ENCODE measurements around the gene TIAM2.

Gene TIAM2

DNA sequence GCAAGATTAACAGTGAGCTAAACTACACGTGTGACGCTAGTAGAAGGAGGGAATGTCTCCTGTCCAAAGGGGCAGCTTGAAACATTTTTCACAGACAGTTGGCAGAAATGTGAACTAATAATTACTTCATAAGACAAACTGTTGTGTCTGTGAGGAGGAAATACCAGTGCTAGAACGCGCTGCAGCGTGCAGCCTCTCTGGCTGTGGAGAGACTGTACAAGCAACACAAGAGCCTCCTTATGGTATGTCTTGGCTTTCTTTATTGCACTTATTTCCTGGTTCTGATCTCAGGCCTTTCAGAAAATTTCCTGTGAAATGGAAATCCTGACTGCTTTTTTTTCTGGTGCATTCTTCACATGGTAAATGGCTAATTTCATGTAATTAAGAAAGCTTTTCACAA is 25.3 kb upstream of the TIAM2 start:
- H3K27ac ChIP-seq (replicated peaks), result no peak overlapping the region
- TF ChIP-seq GABPA (IDR thresholded peaks at IDR 0.05; ENCODE audit: low read depth) (no peak), POLR2AphosphoS5 (IDR thresholded peaks at IDR 0.05; ENCODE audit: low read depth) (no peak), SPI1 (IDR thresholded peaks at IDR 0.05; ENCODE audit: borderline replicate concordance, low read depth) (no peak)
- TF ChIP-seq, protein P1, sequence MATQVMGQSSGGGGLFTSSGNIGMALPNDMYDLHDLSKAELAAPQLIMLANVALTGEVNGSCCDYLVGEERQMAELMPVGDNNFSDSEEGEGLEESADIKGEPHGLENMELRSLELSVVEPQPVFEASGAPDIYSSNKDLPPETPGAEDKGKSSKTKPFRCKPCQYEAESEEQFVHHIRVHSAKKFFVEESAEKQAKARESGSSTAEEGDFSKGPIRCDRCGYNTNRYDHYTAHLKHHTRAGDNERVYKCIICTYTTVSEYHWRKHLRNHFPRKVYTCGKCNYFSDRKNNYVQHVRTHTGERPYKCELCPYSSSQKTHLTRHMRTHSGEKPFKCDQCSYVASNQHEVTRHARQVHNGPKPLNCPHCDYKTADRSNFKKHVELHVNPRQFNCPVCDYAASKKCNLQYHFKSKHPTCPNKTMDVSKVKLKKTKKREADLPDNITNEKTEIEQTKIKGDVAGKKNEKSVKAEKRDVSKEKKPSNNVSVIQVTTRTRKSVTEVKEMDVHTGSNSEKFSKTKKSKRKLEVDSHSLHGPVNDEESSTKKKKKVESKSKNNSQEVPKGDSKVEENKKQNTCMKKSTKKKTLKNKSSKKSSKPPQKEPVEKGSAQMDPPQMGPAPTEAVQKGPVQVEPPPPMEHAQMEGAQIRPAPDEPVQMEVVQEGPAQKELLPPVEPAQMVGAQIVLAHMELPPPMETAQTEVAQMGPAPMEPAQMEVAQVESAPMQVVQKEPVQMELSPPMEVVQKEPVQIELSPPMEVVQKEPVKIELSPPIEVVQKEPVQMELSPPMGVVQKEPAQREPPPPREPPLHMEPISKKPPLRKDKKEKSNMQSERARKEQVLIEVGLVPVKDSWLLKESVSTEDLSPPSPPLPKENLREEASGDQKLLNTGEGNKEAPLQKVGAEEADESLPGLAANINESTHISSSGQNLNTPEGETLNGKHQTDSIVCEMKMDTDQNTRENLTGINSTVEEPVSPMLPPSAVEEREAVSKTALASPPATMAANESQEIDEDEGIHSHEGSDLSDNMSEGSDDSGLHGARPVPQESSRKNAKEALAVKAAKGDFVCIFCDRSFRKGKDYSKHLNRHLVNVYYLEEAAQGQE (IDR thresholded peaks at IDR 0.05; ENCODE audit: insufficient replicate concordance, low read depth), result no peak
- TF ChIP-seq, protein P2, sequence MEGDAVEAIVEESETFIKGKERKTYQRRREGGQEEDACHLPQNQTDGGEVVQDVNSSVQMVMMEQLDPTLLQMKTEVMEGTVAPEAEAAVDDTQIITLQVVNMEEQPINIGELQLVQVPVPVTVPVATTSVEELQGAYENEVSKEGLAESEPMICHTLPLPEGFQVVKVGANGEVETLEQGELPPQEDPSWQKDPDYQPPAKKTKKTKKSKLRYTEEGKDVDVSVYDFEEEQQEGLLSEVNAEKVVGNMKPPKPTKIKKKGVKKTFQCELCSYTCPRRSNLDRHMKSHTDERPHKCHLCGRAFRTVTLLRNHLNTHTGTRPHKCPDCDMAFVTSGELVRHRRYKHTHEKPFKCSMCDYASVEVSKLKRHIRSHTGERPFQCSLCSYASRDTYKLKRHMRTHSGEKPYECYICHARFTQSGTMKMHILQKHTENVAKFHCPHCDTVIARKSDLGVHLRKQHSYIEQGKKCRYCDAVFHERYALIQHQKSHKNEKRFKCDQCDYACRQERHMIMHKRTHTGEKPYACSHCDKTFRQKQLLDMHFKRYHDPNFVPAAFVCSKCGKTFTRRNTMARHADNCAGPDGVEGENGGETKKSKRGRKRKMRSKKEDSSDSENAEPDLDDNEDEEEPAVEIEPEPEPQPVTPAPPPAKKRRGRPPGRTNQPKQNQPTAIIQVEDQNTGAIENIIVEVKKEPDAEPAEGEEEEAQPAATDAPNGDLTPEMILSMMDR (IDR thresholded peaks at IDR 0.05; ENCODE audit: insufficient read depth, low read length), result no peak
- no peaks in the 10 kb centered on the region for H3K27me3 ChIP-seq (ENCODE audit: insufficient read depth, poor library complexity, severe bottlenecking)
- H3K4me3 ChIP-seq (replicated peaks; ENCODE audit: insufficient read depth, low read length), result no peak overlapping the region
- no peak for DNase-seq (ENCODE audit: low read depth in 1 of 2, low spot score in 1 of 2)

DNA sequence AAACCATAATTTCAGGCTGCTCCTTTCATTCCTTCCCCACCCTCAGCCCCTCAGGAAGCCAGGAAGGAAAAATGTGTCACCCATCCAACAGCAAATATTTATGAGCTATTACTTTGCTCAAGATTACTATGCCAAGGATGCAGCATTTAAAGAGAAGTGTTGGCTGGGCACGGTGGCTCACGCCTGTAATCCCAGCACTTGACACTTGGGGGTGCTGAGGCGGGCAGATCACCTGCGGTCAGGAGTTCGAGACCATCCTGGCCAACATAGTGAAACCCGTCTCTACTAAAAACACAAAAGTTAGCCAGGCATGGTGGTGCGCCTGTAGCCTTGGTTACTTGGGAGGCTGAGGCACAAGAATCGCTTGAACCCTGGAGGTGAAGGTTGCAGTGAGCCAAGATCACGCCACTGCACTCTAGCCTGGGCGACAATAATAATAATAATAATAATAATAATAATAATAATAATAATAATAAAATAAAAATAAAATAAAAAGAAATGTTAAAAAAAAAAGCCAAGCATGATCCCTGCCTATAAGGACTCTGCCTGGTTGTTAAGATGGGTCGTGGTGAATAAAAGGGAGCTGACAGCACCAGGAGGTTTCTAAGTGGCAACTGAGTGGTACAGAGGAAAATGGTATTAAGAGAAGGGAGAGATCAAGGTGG is 20.5 kb upstream of the TIAM2 start:
- H3K4me3 ChIP-seq (replicated peaks; ENCODE audit: insufficient read depth, low read length), result no peak overlapping the region
- no peaks in the 10 kb centered on the region for H3K27me3 ChIP-seq (ENCODE audit: insufficient read depth, poor library complexity, severe bottlenecking)
- H3K27ac ChIP-seq (replicated peaks), result no peak overlapping the region
- no peak for DNase-seq (ENCODE audit: low read depth in 1 of 2, low spot score in 1 of 2)
- TF ChIP-seq GABPA (IDR thresholded peaks at IDR 0.05; ENCODE audit: low read depth) (no peak), POLR2AphosphoS5 (IDR thresholded peaks at IDR 0.05; ENCODE audit: low read depth) (no peak), SPI1 (IDR thresholded peaks at IDR 0.05; ENCODE audit: borderline replicate concordance, low read depth) (no peak)
- TF ChIP-seq, protein P2 (IDR thresholded peaks at IDR 0.05; ENCODE audit: insufficient read depth, low read length), result no peak
- TF ChIP-seq, protein P1 (IDR thresholded peaks at IDR 0.05; ENCODE audit: insufficient replicate concordance, low read depth), result no peak

DNA sequence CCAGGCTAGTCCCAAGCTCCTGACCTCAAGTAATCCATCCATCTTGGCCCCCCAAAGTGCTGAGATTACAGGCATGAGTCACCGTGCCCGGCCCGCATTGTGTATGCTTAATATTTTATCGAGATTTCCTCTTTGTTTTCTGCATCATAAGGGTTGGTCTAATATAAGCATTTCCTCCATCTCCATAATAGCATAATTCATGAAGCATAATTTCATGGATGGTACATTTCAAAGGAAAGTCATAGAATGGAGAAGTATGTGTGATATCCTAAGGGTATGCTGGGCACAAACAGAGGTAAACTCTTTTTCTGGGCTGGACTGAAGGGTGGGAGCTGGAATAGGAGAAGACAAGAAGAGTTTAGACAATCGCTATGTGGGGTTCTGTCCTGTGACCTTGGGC is 17.5 kb upstream of the TIAM2 start:
- TF ChIP-seq, protein P2 (IDR thresholded peaks at IDR 0.05; ENCODE audit: insufficient read depth, low read length), result no peak
- no peak for TF ChIP-seq GABPA (IDR thresholded peaks at IDR 0.05; ENCODE audit: low read depth)
- no peak for TF ChIP-seq SPI1 (IDR thresholded peaks at IDR 0.05; ENCODE audit: borderline replicate concordance, low read depth)
- TF ChIP-seq POLR2AphosphoS5 (IDR thresholded peaks at IDR 0.05; ENCODE audit: low read depth), result no peak
- TF ChIP-seq, protein P1 (IDR thresholded peaks at IDR 0.05; ENCODE audit: insufficient replicate concordance, low read depth), result no peak
- no peaks in the 10 kb centered on the region for H3K27me3 ChIP-seq (ENCODE audit: insufficient read depth, poor library complexity, severe bottlenecking)
- no peak for DNase-seq (ENCODE audit: low read depth in 1 of 2, low spot score in 1 of 2)
- no peak overlapping the region for H3K4me3 ChIP-seq (replicated peaks; ENCODE audit: insufficient read depth, low read length)
- H3K27ac ChIP-seq (replicated peaks), result no peak overlapping the region
